Activated gamma-delta T cell treated with Interleukin-2 at 50 U/mL for 16 hours (primary cell): ENCODE data around the gene GLT8D1.

Experiments
- DNase-seq: peaks from one replicate; pipeline ENCODE4 v3.0.0-alpha.2; 2020

GLT8D1 gene

DNA sequence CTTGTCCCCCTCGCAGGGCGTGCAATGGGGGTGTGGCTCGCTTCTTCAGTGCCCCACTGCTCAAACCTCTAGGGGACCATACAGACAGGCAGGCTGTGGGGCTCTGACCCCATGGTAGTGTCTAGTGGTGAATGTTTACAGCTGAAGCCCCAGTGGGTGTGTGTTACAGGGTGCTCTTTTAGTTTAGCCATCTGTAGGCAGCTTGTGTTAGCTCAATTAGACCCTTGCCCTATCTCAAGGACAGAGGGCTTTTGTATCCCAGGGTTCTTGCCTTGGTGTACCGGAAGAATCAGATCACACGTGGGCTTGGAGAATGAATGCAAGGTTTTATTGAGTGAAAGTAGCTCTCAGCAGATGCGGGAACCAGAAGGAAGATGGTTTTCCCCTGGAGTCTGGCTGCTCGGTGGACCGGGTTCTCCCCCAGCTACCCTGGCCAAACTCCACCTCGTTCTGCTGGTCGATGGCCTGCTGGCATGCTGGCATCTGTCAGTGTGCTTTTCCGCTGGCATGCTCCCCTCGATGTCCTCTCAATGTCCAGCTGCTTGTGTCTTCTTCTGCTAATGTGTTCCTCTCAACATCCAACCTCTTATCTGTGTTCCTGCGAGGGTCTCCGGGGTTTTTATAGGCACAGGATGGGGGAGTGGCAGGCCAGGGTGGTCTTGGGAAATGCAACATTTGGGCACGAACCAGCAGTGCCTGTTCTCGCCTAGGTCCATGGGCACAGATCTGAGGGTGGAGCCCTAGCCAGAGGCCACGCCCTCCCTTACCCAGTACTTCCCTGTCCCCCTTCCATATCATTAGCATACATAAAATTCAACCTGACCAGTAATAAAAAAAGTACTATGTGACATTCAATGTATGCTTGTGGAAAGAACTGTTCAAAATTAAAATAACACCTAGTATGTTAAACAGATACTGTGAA, 7.0 kb upstream of the GLT8D1 start:
- no peak for DNase-seq

DNA sequence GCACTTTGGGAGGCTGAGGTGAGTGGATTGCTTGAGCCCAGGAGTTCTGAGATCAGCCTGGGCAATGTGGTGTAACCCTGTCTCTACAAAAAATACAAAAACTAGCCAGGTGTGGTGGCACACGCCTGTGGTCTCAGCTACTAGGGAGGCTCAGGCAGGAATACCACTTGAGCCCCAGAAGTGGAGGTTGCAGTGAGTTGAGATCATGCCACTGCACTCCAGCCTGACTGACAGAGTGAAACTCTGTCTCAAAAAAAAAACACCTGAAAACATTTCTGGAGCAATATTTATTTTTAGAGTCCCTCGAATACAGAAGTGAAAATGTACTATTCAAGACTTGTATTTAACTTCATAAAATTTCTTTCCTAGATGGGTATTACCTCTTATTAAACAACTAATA, 4.9 kb upstream of the GLT8D1 start:
- no peak for DNase-seq

DNA sequence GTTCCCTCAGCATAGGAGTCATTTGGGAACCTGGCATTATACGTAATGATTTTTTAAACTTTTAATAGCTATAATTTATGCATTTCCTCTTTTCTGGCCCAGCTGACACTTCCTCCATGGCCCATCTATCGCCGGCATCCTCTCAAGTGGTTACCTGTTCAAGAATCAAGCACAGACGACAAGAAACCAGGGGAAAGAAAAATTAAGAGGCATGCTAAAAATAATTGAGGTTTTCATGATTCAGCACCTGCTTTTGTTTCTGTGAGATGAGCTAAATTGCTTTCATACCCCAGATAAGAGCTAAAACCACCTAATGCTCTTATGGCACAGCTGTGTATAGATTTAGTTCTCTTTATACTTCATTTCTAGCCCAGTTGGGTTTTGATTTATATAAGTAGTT, 2.0 kb upstream of the GLT8D1 start:
- no peak for DNase-seq

DNA sequence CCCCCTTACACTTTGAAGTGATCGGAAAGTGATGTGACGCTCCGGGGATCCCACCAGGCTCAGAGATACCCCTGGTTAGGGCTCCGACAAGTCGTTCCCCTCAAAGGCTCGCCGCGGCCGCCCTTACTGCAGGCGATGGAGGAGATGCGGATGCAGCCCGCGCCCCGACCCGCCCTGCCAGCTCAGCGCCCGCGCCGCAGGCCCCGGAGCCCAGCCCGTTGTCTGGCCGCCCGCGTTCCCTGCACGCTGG, 228 bp downstream of the GLT8D1 start:
- DNase-seq: no peak

DNA sequence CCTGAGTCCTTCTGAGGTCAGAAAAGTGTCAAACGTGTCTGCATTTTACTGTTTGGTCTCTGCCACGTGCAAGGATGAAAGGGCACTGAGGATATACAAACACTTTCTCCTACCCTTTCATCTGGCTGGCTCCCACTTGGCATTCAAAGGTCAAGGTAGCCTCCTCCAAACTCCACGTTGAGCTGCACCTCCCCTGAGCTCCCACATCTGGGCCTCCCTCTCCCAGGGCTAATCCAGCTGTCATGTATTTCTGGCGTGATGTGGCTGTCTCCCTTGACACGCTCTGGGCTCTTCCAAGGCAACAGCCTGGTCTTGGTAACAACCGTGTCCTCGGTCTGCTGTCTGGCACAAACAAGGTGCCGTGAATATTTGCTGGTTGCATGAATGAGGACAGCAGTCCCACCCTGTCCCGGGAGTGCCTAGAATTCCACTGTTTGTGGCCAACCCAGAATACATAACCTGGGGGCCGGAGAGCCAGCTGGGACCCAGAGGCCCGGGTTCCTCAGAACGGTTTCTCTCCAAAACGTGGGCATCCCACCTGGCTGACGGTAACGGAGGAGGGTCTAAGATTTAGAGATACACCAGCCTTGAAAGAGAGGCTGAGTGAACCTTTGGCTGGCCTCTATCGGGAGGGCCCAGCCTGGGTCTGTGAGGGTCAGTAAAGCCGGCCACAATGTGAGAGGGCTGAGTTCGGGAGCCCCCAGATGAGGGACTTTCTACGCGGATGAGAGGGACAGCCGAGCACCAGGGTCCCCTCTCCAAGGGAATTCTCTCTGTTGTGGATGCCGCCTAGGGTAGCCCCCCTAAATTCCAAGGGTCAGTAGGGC, 767 bp downstream of the GLT8D1 start:
- no peak for DNase-seq

DNA sequence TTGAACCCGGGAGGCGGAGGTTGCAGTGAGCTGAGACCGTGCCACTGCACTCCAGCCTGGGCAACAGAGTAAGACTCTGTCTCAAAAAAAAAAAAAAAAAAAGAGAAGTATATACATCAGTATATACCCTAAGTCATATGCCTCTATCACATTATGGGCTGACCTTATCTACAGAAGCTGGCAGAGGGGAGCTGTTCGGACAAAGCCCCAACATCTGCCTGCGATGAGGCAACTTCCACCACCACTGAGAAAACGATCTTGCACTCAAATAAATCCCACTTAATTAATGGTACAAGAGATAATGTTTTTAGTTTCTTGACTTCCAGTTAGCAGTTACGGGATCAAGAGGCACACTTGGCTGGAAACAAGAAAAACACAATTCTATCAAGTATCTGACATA, 2.2 kb downstream of the GLT8D1 start:
- DNase-seq: no peak

DNA sequence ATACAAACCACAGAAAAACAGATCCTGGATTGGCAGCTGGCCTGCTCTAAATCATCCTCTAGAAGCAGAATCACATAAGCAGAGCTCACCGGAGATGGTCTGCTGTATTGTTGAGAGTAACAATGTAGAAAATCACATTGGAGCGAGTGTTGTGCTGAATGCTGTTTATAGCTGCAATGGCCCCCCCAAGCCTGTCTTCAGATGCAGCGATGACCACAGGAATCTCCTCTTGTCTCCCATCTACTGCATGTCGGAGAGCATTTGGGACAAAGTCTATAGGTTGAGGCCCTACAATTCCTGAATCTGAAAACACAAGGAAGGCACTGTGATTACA, 8.0 kb downstream of the GLT8D1 start:
- DNase-seq: no peak

DNA sequence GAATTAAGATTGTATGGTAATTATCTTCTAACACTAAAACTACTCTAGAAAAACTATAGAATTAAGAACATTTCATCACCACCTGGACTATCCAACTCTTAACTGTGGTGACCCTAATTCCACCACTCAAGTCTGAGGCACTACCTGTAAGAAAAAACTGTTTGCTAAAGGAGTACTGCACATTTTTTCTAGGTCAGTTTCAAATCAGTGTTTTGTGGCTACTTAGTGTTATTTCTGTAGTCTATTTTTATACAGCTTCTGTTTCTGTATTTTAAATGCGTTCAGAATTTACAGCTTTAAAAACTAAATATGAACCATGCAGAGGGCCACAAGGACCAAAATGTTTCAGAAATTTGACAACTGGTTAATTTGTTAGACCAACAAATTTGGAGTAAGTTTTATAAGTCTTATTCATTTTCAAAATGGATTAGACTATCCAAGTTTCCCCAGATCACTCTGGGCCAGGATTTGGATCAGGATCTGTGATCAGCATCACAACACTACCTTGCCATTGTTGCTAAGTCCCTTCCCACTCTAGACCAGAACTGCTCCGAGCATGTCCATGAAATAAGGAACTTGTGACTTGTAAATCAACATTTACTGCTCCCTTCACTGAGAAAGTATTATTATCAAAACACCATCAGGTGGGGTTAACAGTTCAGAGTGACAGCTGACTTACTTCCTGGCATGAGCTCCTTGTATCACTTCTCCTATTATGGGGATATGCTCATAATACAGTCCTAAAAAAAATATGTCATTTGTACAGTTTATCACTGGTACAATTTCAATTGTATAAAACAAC, 8.6 kb downstream of the GLT8D1 start:
- no peak for DNase-seq

DNA sequence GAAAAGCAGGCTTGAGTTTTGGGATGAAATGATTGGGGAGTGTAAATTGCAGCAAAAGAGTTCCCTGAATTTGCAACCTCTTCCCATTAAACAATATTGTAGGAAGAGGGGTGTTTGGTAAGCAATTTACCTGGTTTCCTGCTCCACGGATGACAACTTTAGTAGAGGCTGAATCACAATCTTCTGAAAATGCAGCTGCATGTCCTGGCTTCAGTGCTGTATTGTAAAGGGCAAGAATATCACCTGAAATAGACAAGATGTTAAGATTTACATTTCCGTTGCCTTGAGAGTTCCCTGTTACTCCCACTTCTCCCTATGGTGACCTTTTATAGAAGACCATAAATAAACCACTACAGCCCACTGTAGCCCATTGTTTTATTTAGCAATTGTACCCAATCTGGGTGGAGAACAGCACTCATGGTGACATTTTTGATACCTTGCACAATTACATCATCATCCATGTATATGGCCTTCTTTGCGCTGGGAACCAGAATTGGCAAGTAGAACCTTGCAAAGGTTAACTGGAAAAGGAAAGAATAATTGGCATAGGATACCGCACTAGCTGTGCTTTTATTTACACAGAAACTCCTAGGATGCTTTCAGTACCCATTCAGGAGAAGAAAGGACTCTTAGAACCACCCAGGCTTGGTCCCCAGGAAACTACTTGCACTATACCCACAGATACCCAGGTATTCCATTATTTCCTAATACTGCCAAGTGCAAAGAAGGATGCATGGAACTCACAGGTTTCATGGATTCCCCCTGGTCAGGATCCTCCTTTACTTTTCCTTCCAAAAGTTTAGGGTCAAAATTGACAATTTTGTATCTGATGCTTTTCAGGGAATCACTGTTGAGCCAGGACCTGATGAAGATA, 9.6 kb downstream of the GLT8D1 start:
- no peak for DNase-seq

DNA sequence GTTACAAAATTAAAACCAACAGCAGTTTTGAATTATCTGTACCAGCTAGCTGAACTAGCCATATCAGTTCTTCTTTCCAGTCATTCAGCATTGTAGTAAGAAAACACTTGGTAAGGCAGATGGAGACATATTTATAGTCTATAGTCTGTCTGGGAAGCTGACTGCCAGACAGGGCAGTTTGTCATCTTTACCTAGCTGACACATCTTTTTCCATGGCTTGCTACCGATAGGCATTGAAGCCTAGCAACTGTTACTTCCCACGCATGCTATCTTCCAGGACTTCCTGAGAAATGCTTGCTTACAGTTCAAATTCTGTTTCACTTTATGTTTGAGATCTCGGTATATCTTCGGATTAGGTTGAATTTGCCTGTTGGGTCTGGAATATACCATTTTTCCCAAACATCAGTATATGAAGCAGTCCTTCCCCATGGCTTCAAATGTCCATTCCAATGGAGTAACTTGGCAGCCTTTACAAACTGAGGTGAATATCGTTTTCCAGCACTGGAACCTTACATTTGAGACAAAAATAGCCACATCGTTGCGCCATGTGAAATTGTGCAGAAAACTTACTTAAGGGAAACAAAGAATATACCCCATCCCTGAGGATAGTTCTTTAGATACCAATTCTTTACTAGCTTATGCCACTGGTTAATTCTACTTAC, 10.9 kb downstream of the GLT8D1 start:
- DNase-seq: no peak

DNA sequence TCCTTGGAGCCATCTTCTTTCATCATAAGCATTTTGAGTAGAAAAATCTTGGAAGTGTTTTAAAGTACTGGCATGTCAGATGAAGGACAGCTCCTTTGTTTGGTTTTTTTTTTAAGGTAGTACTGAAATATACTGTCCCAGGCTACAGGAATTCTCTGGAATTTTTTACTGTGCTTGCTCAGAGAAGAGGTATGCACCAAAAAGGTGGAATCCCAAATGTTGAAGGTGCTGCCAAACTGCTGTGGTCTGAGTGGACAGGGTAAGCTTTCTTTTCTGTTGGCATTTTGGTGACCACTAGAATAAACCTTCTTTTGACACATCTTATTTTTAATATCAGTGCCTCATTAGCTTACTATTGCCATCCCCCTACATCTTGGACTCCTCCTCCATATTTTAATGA, 12.5 kb downstream of the GLT8D1 start:
- no peak for DNase-seq

DNA sequence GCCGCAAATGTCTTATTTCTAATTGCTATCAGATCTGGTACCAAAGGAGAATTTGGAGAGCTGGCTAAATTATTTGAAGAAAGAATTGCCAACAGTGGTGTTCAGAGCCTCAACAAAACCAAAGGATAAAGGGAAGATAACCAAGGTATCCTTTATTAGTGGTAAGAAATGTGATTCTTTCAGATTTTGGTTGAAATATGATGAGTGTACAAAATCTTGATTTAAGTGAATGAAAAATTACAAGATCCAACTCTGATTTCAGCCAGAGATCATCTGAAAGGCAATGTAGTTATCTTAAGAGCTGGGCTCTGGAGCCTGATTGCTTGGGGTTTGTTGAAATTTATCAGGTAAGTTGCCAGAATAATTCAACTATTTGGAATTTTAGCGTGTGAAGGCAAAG, 15.0 kb downstream of the GLT8D1 start:
- no peak for DNase-seq

DNA sequence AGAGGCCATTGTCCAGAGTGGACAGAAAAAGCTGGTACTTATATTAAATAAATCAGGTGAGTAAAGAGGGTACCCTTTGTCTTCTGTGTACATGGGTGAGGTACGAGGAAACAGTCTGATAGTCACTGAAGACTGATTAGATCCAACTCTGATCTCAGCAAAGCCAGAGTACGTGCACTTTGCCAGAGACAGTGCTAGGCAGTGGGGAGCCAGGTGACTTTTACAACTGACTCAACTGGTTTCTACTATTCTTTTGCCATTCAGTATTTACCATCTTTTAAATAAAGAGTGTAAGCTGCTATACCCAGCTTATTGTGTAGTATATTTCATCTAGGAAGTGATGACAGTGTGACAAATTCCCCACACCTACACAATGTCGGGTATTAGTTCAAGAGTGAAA, 16.4 kb downstream of the GLT8D1 start:
- DNase-seq: no peak

DNA sequence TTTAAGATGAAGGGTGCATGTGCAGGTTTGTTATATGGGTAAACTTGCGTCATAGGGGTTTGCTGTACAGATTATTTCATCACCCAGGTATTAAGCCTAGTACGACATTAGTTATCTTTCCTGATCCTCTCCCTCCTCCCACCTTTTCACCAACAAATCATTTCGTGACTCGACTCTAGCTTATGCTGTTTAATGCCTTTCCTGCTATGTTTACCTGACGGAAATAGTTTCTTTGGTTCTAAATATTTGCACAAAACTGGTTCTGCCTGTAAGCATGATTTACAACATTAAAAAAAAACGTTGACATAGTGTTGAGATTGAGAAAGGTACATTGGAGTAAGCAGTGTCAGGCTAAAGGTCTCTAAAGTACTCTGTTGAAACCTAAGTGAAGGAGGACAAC, 17.3 kb downstream of the GLT8D1 start:
- no peak for DNase-seq

DNA sequence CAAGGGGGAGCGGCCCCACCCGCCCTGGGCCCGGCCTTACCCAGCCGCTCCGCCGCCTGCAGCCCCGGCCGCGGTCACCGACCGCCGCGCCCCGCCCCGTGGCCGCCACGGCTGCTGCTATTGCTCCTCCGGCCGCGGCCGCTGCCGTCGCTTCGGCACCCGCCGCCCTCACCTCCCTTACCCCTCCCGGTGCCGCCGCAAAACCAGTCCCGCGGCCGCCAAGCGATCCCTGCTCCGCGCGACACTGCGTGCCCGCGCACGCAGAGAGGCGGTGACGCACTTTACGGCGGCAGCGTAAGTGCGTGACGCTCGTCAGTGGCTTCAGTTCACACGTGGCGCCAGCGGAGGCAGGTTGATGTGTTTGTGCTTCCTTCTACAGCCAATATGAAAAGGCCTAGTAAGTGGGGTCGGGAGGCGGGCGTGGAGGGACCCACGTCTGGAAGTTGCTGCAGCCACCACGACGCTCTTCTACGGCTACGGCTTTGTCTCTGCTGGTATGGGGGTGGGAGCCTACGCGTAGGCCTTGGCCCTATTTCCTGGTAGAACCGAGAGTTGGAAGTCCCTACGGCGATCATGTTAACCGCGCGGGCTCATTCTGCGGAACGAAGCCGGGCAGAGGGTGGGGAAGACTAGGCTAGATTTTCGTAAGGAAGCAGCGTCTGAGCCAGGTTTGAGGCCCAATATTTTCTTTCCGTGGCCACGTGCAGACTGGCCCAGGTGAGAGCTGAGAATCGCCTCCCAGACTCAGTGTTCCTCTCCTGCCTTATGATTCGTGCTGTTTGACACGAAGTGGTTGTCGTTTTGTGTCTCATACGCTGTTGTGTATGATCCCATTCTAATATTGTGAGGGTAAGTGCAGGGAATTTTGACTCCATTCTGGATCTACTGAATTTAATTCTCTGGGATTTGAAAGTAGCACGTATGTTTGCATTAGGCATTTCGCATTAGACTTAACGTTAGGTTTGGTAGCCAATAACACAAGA, 19.6 kb downstream of the GLT8D1 start, which contains the start of the genes GNL3 and PBRM1:
Gene GNL3, plus strand, starts transcription at position 324 of the 983 bp plus-strand sequence. Its CDS starts 61 bp downstream, at position 385.
Gene PBRM1, minus strand, starts transcription at position 205 of the 983 bp plus-strand sequence.
- peak; percentile 89 for DNase-seq

DNA sequence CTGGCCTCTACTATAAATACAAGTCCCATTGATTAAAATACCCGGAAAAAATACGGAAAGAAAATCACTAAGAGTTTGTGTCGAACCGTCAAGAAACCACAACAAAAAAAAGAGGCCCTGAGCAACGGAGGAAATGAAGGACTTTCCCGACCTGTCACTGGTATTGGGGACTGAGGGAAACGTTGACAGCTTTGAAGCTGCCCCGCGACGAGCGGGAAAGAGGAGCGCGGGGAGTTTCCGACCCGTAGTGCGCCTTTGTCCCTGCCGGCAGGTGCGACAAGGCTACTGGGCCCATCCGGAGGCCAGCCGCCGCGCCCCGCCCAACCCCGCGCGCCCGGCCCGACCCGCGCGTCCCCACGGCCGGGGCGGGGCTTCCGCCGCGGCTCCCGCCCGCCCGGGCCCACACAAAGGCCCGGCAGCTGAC, 20.3 kb downstream of the GLT8D1 start:
- peak; percentile 67 for DNase-seq

DNA sequence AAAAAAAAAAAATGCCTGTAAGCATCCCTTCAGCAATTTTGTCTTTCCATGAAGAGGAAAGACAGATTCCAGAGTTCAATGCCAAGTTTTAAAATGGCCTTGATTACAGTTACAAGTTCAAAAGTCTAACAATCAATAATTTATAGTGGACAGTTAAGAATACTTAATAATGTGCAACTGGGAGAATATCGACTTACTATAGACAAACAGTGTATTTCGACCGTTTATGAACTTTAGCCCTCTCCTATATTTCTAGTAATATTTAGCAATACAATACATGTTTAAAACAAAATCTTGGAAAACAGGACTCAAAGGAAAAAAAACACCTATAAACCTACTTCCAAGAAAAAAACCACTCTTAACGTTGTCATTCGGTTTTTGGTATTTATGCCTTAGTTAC, 21.4 kb downstream of the GLT8D1 start:
- no peak for DNase-seq

DNA sequence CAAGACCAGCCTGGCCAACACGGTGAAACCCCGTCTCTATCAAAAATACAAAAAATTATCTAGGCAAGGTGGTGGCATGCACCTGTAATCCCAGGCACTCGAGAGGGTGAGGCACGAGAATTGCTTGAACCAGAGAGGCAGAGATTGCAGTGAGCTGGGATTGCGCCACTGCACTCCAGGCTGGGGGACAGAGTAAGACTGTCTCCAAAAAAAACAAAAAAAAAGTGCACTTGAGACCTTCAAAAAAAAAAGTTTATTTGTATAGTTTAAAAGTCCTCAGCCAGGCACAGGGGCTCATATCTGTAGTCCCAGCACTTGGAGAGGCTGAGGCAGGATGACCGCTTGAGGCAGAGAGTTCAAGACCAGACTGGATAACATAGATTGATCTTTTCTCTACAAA, 22.0 kb downstream of the GLT8D1 start:
- DNase-seq: no peak

DNA sequence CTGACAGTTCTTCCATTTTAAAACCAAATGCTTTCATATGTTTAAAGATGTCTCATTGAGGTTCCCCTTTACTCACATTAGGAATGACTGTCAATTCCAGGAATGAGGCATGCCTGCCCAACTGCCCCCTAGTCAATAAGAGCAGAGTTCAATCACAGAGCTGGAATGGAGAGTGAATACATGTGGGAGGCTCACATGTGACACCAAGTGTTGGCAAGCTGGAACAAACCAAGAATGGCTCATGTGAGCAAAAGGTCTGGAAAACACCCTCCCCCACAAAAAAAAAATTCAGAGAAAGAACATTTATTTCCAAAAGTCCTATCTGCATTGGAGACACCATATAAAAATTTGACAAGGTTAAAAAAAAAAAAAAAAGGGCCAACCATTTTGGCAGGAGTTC, 23.6 kb downstream of the GLT8D1 start:
- DNase-seq: no peak

DNA sequence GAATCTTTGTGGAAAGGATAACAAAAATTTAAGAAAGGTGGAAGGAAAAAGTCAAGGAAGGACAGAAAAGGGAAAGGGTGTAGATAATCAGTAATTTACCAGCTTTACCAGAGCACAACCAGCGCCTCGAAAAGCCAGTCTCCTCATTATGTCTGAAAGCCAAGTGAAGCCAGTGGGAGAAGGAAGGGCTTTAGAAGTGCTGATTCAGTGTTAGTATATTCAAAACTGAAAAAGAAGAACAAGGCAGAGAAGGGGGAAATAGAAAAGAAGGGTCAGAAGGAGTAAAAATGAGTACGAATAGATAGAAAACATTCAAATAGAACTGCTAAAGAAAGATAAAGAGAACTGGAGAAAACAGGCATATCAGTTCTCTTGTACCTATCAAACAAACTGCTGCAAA, 24.0 kb downstream of the GLT8D1 start:
- DNase-seq: no peak

DNA sequence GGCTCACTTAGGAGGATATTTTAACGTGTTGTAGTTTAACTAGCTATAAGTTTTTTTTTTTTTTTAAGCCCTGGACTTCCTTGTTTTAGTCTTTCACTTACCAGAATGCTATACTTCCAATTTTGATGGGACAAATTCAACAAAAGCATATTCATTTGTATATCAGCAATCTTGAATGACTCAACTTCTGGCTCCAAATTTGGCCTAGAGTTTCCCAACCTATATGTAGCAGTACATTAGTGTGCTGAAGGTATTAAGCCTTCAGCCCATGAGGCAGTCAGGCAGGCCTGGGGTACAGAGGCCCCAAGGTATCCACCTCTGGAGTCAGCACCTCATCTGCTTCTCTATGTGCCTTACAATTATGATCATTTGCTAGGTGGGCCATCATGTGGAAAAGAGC, 25.8 kb downstream of the GLT8D1 start:
- no peak for DNase-seq
